Measurements from ENCODE around the gene FOXQ1. TPM values are rescaled to one million over a fixed set of nuclear protein-coding genes. Genes with fewer than 3 reads are reported as not detected.

FOXQ1 gene
- total RNA-seq, 1 donor from 2014 or later: 2.0 TPM

GRCh38 chr6:1335367-1336037 is 23.6 kb downstream of the FOXQ1 start:
- Mint-ChIP-seq H3K4me3 (ENCODE audit: low read depth) (peak overlapping the region; percentile 1), H3K27ac (peak overlapping the region; percentile 98), H3K9me3 (ENCODE audit: low read depth) (peaks cover under 1% of the 10 kb centered on the region), H3K36me3 (ENCODE audit: insufficient read depth) (no peaks in the 10 kb centered on the region), H3K4me1 (ENCODE audit: low read depth) (peaks cover 26% of the 10 kb centered on the region), H3K27me3 (peaks cover 27% of the 10 kb centered on the region)
- TF ChIP-seq, protein P1, sequence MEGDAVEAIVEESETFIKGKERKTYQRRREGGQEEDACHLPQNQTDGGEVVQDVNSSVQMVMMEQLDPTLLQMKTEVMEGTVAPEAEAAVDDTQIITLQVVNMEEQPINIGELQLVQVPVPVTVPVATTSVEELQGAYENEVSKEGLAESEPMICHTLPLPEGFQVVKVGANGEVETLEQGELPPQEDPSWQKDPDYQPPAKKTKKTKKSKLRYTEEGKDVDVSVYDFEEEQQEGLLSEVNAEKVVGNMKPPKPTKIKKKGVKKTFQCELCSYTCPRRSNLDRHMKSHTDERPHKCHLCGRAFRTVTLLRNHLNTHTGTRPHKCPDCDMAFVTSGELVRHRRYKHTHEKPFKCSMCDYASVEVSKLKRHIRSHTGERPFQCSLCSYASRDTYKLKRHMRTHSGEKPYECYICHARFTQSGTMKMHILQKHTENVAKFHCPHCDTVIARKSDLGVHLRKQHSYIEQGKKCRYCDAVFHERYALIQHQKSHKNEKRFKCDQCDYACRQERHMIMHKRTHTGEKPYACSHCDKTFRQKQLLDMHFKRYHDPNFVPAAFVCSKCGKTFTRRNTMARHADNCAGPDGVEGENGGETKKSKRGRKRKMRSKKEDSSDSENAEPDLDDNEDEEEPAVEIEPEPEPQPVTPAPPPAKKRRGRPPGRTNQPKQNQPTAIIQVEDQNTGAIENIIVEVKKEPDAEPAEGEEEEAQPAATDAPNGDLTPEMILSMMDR (IDR thresholded peaks at IDR 0.05; ENCODE audit: unreplicated experiment): no peak
- no peak for DNase-seq (ENCODE audit: low spot score, unreplicated experiment)

- TF ChIP-seq, protein P1 (IDR thresholded peaks at IDR 0.05; ENCODE audit: unreplicated experiment): peak; percentile 72
- H3K27ac Mint-ChIP-seq: peak overlapping the region; percentile 98
- H3K4me1 Mint-ChIP-seq (ENCODE audit: low read depth): peaks cover 26% of the 10 kb centered on the region
- no peaks in the 10 kb centered on the region for H3K9me3 Mint-ChIP-seq (ENCODE audit: low read depth)
- H3K27me3 Mint-ChIP-seq: peaks cover 30% of the 10 kb centered on the region
- no peak overlapping the region for H3K4me3 Mint-ChIP-seq (ENCODE audit: low read depth)
- H3K36me3 Mint-ChIP-seq (ENCODE audit: insufficient read depth): no peaks in the 10 kb centered on the region
- DNase-seq (ENCODE audit: low spot score, unreplicated experiment): peak; percentile 55
Measured at GRCh38 chr6:1336246-1336843, 24.4 kb downstream of the FOXQ1 start.

DNA sequence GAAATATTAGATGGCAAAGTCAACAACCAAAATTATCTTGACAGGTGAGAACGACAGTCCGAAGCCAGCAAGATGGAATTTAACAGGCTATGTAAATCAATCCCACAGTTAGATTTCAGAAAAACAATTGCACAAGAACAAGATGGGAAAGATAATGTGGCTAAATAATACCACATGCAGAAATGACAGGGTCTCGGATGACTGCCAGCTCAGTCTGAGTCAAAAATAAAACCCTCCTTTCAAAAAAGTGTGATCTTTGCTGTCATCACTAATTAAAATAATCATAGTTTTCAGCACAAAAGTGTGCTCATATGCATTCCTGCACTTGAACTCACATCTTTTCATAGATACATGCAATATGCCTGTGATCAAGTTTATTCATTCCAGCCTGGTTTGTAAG is 25.9 kb downstream of the FOXQ1 start:
- peaks cover 26% of the 10 kb centered on the region for H3K4me1 Mint-ChIP-seq (ENCODE audit: low read depth)
- no peaks in the 10 kb centered on the region for H3K36me3 Mint-ChIP-seq (ENCODE audit: insufficient read depth)
- H3K4me3 Mint-ChIP-seq (ENCODE audit: low read depth): no peak overlapping the region
- no peaks in the 10 kb centered on the region for H3K9me3 Mint-ChIP-seq (ENCODE audit: low read depth)
- H3K27ac Mint-ChIP-seq: no peak overlapping the region
- DNase-seq (ENCODE audit: low spot score, unreplicated experiment): no peak
- H3K27me3 Mint-ChIP-seq: peaks cover 36% of the 10 kb centered on the region
- TF ChIP-seq, protein P1 (IDR thresholded peaks at IDR 0.05; ENCODE audit: unreplicated experiment): no peak

DNA sequence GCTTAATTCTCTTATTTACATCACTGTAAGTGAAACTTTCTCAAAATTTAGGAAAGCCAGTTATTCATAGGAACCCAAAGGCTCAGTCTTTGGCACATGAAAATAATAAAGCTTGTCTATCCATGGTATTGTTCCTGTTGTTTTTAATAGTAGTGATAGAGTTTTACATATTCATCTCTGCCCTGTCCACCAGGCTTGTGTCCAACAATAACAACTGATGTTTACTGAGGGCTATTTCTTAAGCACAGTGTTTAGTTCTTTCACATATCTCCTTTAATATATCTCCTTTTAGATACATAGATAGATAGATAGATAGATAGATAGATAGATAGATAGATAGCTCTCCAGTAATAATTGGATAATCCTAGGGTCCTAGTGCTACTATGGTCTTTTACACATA is 34.2 kb downstream of the FOXQ1 start:
- peaks cover 26% of the 10 kb centered on the region for H3K27me3 Mint-ChIP-seq
- no peaks in the 10 kb centered on the region for H3K4me1 Mint-ChIP-seq (ENCODE audit: low read depth)
- H3K9me3 Mint-ChIP-seq (ENCODE audit: low read depth): peaks cover 24% of the 10 kb centered on the region
- no peaks in the 10 kb centered on the region for H3K36me3 Mint-ChIP-seq (ENCODE audit: insufficient read depth)
- no peak overlapping the region for H3K27ac Mint-ChIP-seq
- TF ChIP-seq, protein P1 (IDR thresholded peaks at IDR 0.05; ENCODE audit: unreplicated experiment): no peak
- DNase-seq (ENCODE audit: low spot score, unreplicated experiment): no peak
- no peak overlapping the region for H3K4me3 Mint-ChIP-seq (ENCODE audit: low read depth)

GRCh38 chr6:1346558-1347091 is 34.7 kb downstream of the FOXQ1 start:
- no peaks in the 10 kb centered on the region for H3K4me1 Mint-ChIP-seq (ENCODE audit: low read depth)
- peaks cover 29% of the 10 kb centered on the region for H3K9me3 Mint-ChIP-seq (ENCODE audit: low read depth)
- no peak overlapping the region for H3K4me3 Mint-ChIP-seq (ENCODE audit: low read depth)
- TF ChIP-seq, protein P1 (IDR thresholded peaks at IDR 0.05; ENCODE audit: unreplicated experiment): no peak
- H3K36me3 Mint-ChIP-seq (ENCODE audit: insufficient read depth): no peaks in the 10 kb centered on the region
- H3K27ac Mint-ChIP-seq: no peak overlapping the region
- H3K27me3 Mint-ChIP-seq: peaks cover 23% of the 10 kb centered on the region
- no peak for DNase-seq (ENCODE audit: low spot score, unreplicated experiment)
